GM23338 (cell line): ENCODE results near the gene PFKFB2. TPM values are rescaled to one million over a fixed set of nuclear protein-coding genes. Genes with fewer than 3 reads are reported as not detected.

Experiments
- ATAC-seq: fragments of 200-7000 bp; cut with Tn5 transposase; 3 replicates; pipeline ENCODE4 v1.9.1; 2020
- DNase-seq: peaks from one replicate; pipeline ENCODE4 v3.0.0-alpha.2; 2015; ENCODE audit warnings: low spot score
- H2AFZ ChIP-seq: fragments of 200-600 bp; sonication (generic); 2 replicates; pipeline ENCODE4 v1.8.0; 2016; ENCODE audit warnings: antibody characterized with exemption, mild to moderate bottlenecking, moderate library complexity
- H3F3A ChIP-seq: fragments of 200-600 bp; sonication (generic); replicated peaks from 2 replicates; pipeline ENCODE4 v1.8.0; 2017; ENCODE audit warnings: antibody characterized with exemption, mixed run types, low read depth
- H3K27ac ChIP-seq: fragments of 200-600 bp; sonication (generic); 2 replicates; pipeline ENCODE4 v1.6.1; 2016; ENCODE audit warnings: low read depth
- H3K27me3 ChIP-seq: fragments of 200-600 bp; sonication (generic); 2 replicates; pipeline ENCODE4 v1.8.0; 2016; ENCODE audit warnings: mild to moderate bottlenecking, mixed run types, moderate library complexity; ENCODE audit not compliant: insufficient read depth
- H3K36me3 ChIP-seq: fragments of 200-600 bp; sonication (generic); 2 replicates; pipeline ENCODE4 v1.8.0; 2016; ENCODE audit warnings: mild to moderate bottlenecking; ENCODE audit not compliant: insufficient read depth
- H3K4me1 ChIP-seq: fragments of 200-600 bp; sonication (generic); 2 replicates; pipeline ENCODE4 v1.8.0; 2016; ENCODE audit warnings: mild to moderate bottlenecking, moderate library complexity; ENCODE audit not compliant: insufficient read depth
- H3K4me2 ChIP-seq: fragments of 200-600 bp; sonication (generic); 2 replicates; pipeline ENCODE4 v1.7.1; 2017; ENCODE audit warnings: mixed run types
- H3K4me3 ChIP-seq: fragments of 200-600 bp; sonication (generic); 2 replicates; pipeline ENCODE4 v1.6.1; 2016; ENCODE audit warnings: mixed run types
- H3K79me2 ChIP-seq: fragments of 200-600 bp; sonication (generic); replicated peaks from 2 replicates; pipeline ENCODE4 v1.8.0; 2017; ENCODE audit warnings: mild to moderate bottlenecking; ENCODE audit not compliant: insufficient read depth
- H3K9me2 ChIP-seq: fragments of 200-600 bp; sonication (generic); 2 replicates; pipeline ENCODE4 v1.8.0; 2017; ENCODE audit not compliant: insufficient read depth
- H4K20me1 ChIP-seq: fragments of 200-600 bp; sonication (generic); replicated peaks from 2 replicates; pipeline ENCODE4 v1.8.0; 2017; ENCODE audit warnings: mild to moderate bottlenecking; ENCODE audit not compliant: insufficient read depth
- H3K27ac Mint-ChIP-seq: 2 replicates; pipeline ENCODE4 v1.8.0; 2020; ENCODE audit warnings: inconsistent platforms, mild to moderate bottlenecking, moderate library complexity, mixed read lengths
- H3K27me3 Mint-ChIP-seq: 3 replicates; pipeline ENCODE4 v1.8.0; 2022; ENCODE audit warnings: low read depth, mild to moderate bottlenecking, moderate library complexity, mixed read lengths, inconsistent platforms; ENCODE audit not compliant: insufficient read depth, poor library complexity
- H3K36me3 Mint-ChIP-seq: 3 replicates; pipeline ENCODE4 v1.8.0; 2021; ENCODE audit warnings: low read depth, mild to moderate bottlenecking, inconsistent platforms, moderate library complexity, mixed read lengths
- H3K4me1 Mint-ChIP-seq: 3 replicates; pipeline ENCODE4 v1.8.0; 2020; ENCODE audit warnings: mild to moderate bottlenecking, inconsistent platforms, mixed read lengths
- H3K4me3 Mint-ChIP-seq: 3 replicates; pipeline ENCODE4 v1.8.0; 2021; ENCODE audit warnings: moderate library complexity, mild to moderate bottlenecking, inconsistent platforms, mixed read lengths
- H3K9me3 Mint-ChIP-seq: 3 replicates; pipeline ENCODE4 v1.8.0; 2020; ENCODE audit warnings: moderate library complexity, mild to moderate bottlenecking, inconsistent platforms, mixed read lengths
- CTCF ChIP-seq, 2 experiments: fragments of 200-600 bp in 1 of 2; sonication (generic) in 1 of 2; conservative IDR thresholded peaks; 2 replicates each; pipeline versions ENCODE4 v1.5.1 to v1.6.1; 2016 to 2017; ENCODE audit warnings: antibody characterized with exemption in 2 of 2, low read depth in 2 of 2, mild to moderate bottlenecking in 2 of 2, moderate library complexity in 1 of 2
- EZH2 ChIP-seq: fragments of 200-600 bp; sonication (generic); IDR thresholded peaks from one replicate; pipeline ENCODE4 v1.8.0; 2017; ENCODE audit warnings: antibody characterized with exemption, mild to moderate bottlenecking, low read depth; ENCODE audit not compliant: unreplicated experiment
- EZH2phosphoT487 ChIP-seq: fragments of 200-600 bp; sonication (generic); IDR thresholded peaks from one replicate; pipeline ENCODE4 v1.8.1; 2018; ENCODE audit warnings: antibody characterized with exemption; ENCODE audit not compliant: unreplicated experiment
- JUNB ChIP-seq: IDR thresholded peaks from one replicate; pipeline ENCODE4 v1.6.1; 2016; ENCODE audit warnings: antibody characterized with exemption; ENCODE audit not compliant: unreplicated experiment
- NANOG ChIP-seq: IDR thresholded peaks from 2 replicates; pipeline ENCODE4 v1.6.1; 2016; ENCODE audit warnings: antibody characterized with exemption, borderline replicate concordance
- REST ChIP-seq: IDR thresholded peaks from one replicate; pipeline ENCODE4 v1.6.1; 2018; ENCODE audit warnings: antibody characterized with exemption; ENCODE audit not compliant: unreplicated experiment
- STAT1 ChIP-seq: IDR thresholded peaks from one replicate; pipeline ENCODE4 v1.6.1; 2016; ENCODE audit warnings: antibody characterized with exemption; ENCODE audit not compliant: unreplicated experiment
- ZNF462 ChIP-seq: fragments of 250-450 bp; sonication (Bioruptor Pico); IDR thresholded peaks from 2 replicates; pipeline ENCODE4 v1.5.0; 2020; ENCODE audit warnings: mild to moderate bottlenecking, moderate library complexity
- polyA plus RNA-seq: library from polyadenylated mRNA; unstranded; fragments of >200 nt; fragmentation: Nextera tagmentation; extraction: Ambion mirVana; gene quantifications from 2 replicates; pipeline ENCODE4 v1.2.1, GENCODE V29; 2016
- total RNA-seq: library from RNA; depleted of rRNA; stranded (reverse); fragments of >200 nt; shearing (Covaris generic); gene quantifications from 2 replicates; pipeline ENCODE4 v1.2.3, GENCODE V29; 2014

The PFKFB2 gene
- total and polyA plus RNA-seq, 2 experiments from 2014 or later: 4.9 to 14.8 TPM

- TF ChIP-seq ZNF462 (CRISPR knock-in tag): no peak
- no peak for TF ChIP-seq EZH2
- TF ChIP-seq NANOG: no peak
- TF ChIP-seq STAT1: no peak
- no peak for TF ChIP-seq CTCF (conservative IDR thresholded peaks at IDR 0.05; ENCODE audit: low read depth in 2 of 2)
These were observed 48.6 kb downstream of the PFKFB2 start (continued) for GRCh38 chr1:207101720-207102119.

GRCh38 chr1:207102146-207102545, 49.1 kb downstream of the PFKFB2 start:
- Histone ChIP-seq H3K4me2 (no peak overlapping the region), H2AFZ (no peak overlapping the region), H3K4me1 (no peaks in the 10 kb centered on the region), H4K20me1 (no peaks in the 10 kb centered on the region), H3K9me2 (peaks cover 23% of the 10 kb centered on the region), H3F3A (no peaks in the 10 kb centered on the region), H3K27ac (no peak overlapping the region), H3K36me3 (no peaks in the 10 kb centered on the region; the same call in 1 of the 2 replicates), H3K27me3 (no peaks in the 10 kb centered on the region), H3K4me3 (no peak overlapping the region), H3K79me2 (no peaks in the 10 kb centered on the region)
- Mint-ChIP-seq H3K4me3 (no peak overlapping the region), H3K4me1 (peaks cover 4% of the 10 kb centered on the region; the same call in 2 of the 3 replicates), H3K36me3 (peaks cover 11% of the 10 kb centered on the region; the same call in 2 of the 3 replicates), H3K27ac (no peak overlapping the region), H3K27me3 (no peaks in the 10 kb centered on the region), H3K9me3 (peaks cover 27% of the 10 kb centered on the region)
- no peak for ATAC-seq
- no peak for DNase-seq
- TF ChIP-seq EZH2phosphoT487 (no peak), REST (no peak), NANOG (no peak), JUNB (no peak), STAT1 (no peak)
